ENCODE data around the gene PCYT1A.
"Not testable (repeated sequence)": the region's sequence is repeated elsewhere in the genome, so short reads cannot be mapped to it uniquely, and the experiment has no call there.

PCYT1A gene

DNA sequence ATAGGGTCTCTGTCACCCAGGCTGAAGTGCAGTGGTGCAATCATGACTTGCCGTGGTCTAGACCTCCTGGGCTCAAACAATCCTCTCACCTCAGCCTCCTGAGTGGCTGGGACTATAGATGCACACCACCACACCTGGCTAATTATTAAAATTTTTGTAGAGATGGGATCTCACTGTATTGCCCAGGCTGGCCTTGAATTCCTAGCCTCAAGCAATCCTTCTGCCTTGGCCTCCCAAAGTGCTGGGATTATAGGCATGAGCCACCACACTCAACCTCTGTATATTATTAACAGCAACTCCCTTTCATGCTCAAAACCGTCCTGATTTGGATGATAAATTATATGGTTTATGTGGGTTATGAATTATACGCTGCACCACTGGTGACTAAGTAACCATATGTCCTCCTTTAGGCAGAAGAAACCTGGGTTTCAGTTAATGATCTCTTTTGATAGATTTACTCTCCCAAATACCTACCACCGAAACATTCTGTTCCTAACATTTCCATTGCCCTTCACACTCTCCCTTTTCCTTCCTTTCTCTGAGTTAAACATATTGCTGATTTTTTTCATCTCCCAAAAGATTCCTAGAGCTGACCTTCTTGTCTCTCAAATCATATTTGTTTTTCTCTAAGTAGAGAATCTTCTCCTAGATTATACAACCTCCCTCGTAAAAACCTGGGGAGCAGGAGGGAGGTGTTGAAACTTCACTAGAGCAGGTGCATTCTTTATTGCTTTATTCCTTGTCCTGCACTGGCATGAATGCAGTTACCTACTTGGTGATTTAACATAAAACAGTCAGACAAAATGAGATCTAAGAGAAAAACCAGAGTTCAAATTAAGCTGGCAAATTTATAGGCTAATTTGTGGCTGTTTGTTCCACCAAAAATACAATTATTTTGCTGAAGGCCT, 32.9 kb downstream of the PCYT1A start (continued):
- TF ChIP-seq, protein P1, sequence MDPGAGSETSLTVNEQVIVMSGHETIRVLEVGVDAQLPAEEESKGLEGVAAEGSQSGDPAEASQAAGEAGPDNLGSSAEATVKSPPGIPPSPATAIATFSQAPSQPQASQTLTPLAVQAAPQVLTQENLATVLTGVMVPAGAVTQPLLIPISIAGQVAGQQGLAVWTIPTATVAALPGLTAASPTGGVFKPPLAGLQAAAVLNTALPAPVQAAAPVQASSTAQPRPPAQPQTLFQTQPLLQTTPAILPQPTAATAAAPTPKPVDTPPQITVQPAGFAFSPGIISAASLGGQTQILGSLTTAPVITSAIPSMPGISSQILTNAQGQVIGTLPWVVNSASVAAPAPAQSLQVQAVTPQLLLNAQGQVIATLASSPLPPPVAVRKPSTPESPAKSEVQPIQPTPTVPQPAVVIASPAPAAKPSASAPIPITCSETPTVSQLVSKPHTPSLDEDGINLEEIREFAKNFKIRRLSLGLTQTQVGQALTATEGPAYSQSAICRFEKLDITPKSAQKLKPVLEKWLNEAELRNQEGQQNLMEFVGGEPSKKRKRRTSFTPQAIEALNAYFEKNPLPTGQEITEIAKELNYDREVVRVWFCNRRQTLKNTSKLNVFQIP (CRISPR knock-in tag; IDR thresholded peaks at IDR 0.05; ENCODE audit: borderline replicate concordance, low read depth), result no peak

DNA sequence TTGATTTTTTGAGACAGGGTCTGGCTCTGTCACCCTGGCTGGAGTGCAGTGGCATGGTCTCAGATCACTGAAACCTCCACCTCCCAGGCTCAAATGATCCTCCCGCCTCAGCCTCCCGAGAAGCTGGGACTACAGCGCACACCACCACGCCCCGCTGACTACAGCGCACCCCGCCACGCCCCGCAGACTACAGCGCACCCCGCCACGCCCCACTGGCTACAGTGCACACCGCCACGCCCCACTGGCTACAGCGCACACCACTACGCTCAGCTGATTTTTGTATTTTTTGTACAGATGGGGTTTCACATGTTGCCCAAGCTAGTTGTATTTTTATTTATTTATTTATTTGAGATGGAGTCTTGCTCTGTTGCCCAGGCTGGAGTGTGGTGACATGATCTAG, 35.6 kb downstream of the PCYT1A start:
- no peak for ATAC-seq
- TF ChIP-seq OSR1 (CRISPR knock-in tag; IDR thresholded peaks at IDR 0.05) (no peak), CSDC2 (CRISPR knock-in tag; IDR thresholded peaks at IDR 0.05) (no peak)

DNA sequence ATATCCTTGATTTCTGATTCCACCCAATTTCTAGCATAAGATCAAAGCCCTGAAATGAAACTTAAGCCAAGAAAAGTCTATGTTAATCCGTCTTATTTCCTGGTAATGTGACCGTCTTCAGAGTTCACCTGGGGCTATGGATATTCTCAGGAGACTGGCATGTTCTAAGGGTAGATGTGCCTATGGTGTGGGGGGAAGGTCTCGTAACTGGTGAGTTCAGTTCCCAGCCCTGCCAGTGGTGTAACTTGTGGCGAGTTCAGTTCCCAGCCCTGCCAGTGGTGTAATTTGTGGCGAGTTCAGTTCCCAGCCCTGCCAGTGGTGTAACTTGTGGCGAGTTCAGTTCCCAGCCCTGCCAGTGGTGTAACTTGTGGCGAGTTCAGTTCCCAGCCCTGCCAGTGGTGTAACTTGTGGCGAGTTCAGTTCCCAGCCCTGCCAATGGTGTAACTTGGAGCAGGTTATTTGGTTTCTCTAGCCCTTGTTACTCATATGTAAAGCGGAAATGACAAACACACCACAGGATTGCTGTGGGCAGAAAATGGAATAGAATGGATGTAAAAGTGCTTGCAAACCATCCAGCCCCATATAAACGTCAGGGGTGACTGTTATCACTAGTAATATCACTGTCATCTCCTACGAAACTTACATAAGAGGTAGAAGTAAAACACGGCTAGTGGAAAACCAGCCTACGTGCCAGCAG, 40.8 kb downstream of the PCYT1A start:
- TF ChIP-seq ZFP3 (CRISPR knock-in tag; IDR thresholded peaks at IDR 0.05) (no peak), CSDC2 (CRISPR knock-in tag; IDR thresholded peaks at IDR 0.05) (no peak)
- ATAC-seq, result no peak

DNA sequence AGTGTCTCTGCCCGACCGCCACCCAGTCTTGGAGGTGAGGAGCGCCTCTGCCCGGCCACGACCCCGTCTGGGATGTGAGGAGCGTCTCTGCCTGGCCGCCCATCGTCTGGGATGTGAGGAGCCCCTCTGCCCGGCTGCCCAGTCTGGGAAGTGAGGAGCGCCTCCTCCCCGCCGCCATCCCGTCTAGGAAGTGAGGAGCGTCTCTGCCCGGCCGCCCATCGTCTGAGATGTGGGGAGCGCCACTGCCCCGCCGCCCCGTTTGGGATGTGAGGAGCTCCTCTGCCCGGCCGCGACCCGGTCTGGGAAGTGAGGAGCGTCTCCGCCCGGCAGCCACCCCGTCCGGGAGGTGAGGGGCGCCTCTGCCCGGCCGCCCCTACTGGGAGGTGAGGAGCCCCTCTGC, 43.4 kb downstream of the PCYT1A start:
- ATAC-seq, result not testable (repeated sequence)

DNA sequence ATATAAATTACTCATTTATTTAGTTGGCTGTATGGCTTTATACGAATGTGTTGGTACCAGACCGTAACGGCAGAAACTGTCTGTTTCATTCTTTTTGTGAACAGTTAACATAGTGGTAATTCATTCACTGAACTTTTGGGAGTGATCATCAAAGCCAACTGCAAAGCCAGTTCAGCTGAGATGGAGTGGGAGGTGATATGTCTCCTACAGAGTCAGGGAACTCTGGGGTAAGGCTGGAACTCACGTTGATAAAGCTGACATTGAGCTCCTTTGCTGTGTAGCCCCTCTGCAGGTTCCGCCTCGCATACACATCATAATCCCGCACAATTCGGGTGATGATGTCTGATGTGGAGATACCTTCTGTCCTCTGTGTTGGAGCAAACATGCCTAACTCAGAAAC, 45.8 kb downstream of the PCYT1A start:
- no peak for ATAC-seq
- TF ChIP-seq ZNF8 (CRISPR knock-in tag; IDR thresholded peaks at IDR 0.05), result no peak
- no peak for TF ChIP-seq ZFP30 (CRISPR knock-in tag; IDR thresholded peaks at IDR 0.05)
- no peak for TF ChIP-seq BACH2 (CRISPR knock-in tag; IDR thresholded peaks at IDR 0.05; ENCODE audit: borderline replicate concordance)
- no peak for TF ChIP-seq GLIS3 (CRISPR knock-in tag; IDR thresholded peaks at IDR 0.05)
- TF ChIP-seq TOX (CRISPR knock-in tag; IDR thresholded peaks at IDR 0.05; ENCODE audit: borderline replicate concordance), result no peak
- TF ChIP-seq OSR1 (CRISPR knock-in tag; IDR thresholded peaks at IDR 0.05), result no peak
- no peak for TF ChIP-seq ZNF70 (CRISPR knock-in tag; IDR thresholded peaks at IDR 0.05)
- no peak for TF ChIP-seq ISL1 (CRISPR knock-in tag; IDR thresholded peaks at IDR 0.05)
- TF ChIP-seq, protein P2, sequence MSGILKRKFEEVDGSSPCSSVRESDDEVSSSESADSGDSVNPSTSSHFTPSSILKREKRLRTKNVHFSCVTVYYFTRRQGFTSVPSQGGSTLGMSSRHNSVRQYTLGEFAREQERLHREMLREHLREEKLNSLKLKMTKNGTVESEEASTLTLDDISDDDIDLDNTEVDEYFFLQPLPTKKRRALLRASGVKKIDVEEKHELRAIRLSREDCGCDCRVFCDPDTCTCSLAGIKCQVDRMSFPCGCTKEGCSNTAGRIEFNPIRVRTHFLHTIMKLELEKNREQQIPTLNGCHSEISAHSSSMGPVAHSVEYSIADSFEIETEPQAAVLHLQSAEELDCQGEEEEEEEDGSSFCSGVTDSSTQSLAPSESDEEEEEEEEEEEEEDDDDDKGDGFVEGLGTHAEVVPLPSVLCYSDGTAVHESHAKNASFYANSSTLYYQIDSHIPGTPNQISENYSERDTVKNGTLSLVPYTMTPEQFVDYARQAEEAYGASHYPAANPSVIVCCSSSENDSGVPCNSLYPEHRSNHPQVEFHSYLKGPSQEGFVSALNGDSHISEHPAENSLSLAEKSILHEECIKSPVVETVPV (CRISPR knock-in tag; IDR thresholded peaks at IDR 0.05), result no peak

DNA sequence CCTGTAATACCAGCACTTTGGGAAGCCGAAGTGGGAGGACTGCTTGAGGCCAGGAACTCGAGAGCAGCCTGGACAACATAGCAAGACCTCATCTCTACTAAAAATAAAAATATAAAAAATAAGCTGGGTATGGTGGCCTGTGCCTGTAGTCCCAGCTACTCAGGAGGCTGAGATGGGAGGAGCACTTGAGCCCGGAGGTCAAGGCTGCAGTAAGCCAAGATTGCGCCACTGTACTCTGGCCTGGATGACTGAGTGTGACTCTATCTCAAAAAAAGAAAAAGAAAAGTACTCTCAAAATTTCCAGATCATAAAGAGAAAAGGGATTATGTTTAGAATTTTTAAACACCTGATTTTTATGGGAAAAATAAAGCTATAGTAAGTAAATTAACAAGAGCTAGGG, 47.1 kb downstream of the PCYT1A start:
- TF ChIP-seq ZNF8 (CRISPR knock-in tag; IDR thresholded peaks at IDR 0.05), result no peak
- TF ChIP-seq ZNF70 (CRISPR knock-in tag; IDR thresholded peaks at IDR 0.05), result no peak
- no peak for ATAC-seq

DNA sequence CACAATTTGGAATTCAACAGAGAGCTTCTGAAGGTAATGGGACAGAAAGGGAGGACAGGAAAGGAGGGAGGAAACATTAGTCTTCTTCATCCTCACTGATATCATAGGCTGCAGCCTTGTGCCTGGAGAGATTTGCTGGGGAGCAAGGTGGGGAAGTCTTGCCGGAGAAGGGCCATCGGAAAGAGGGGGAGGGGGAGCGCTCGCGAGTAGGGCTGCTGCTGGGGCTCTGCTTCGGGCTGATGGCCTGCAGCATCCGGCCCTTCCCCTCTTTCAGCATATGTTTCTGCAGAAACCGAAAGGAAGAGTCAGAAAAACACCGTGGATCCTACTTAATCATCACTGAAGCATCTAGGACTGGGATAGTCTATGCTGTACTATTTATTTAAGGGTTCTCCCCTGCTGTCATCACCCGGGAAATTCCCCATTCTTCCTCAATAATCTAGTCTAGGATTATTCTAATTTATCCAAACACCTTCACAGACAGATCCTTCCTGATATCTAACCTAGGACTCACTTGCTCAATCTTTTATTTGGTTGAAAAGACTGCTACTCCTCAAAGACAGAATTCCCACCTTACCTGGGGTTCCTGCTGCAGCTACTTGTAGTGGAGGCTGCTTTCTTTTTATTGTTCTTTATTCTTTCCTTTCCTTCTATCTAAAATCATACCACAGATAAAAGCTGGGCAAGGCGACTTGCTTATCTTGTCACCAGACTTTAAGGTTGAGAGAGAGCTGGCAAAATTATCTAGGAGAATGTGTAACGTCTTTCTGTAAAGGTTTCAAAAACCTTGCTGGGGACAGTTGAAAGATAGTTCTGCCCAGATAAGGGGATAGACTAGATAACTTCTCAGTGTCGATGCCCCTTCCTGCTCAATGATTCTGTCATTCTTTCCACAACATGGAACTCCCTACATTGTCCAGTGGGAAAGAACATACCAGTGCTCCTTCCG, 48.6 kb downstream of the PCYT1A start:
- TF ChIP-seq RARB (CRISPR knock-in tag; IDR thresholded peaks at IDR 0.05), result no peak
- TF ChIP-seq ZNF8 (CRISPR knock-in tag; IDR thresholded peaks at IDR 0.05), result no peak
- TF ChIP-seq, protein P3, sequence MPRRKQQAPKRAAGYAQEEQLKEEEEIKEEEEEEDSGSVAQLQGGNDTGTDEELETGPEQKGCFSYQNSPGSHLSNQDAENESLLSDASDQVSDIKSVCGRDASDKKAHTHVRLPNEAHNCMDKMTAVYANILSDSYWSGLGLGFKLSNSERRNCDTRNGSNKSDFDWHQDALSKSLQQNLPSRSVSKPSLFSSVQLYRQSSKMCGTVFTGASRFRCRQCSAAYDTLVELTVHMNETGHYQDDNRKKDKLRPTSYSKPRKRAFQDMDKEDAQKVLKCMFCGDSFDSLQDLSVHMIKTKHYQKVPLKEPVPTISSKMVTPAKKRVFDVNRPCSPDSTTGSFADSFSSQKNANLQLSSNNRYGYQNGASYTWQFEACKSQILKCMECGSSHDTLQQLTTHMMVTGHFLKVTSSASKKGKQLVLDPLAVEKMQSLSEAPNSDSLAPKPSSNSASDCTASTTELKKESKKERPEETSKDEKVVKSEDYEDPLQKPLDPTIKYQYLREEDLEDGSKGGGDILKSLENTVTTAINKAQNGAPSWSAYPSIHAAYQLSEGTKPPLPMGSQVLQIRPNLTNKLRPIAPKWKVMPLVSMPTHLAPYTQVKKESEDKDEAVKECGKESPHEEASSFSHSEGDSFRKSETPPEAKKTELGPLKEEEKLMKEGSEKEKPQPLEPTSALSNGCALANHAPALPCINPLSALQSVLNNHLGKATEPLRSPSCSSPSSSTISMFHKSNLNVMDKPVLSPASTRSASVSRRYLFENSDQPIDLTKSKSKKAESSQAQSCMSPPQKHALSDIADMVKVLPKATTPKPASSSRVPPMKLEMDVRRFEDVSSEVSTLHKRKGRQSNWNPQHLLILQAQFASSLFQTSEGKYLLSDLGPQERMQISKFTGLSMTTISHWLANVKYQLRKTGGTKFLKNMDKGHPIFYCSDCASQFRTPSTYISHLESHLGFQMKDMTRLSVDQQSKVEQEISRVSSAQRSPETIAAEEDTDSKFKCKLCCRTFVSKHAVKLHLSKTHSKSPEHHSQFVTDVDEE (CRISPR knock-in tag; IDR thresholded peaks at IDR 0.05), result no peak
- no peak for TF ChIP-seq ISL1 (CRISPR knock-in tag; IDR thresholded peaks at IDR 0.05)
- TF ChIP-seq ZC3H10 (CRISPR knock-in tag; IDR thresholded peaks at IDR 0.05), result no peak
- no peak for ATAC-seq

Measured in SK-N-SH treated with all-trans-retinoic acid at 6 μM for 48 hours (cell line).